Right ventricle myocardium superior (tissue), 1 donor: ENCODE measurements around the gene ARGFX. TPM values are rescaled to one million over a fixed set of nuclear protein-coding genes. Genes with fewer than 3 reads are reported as not detected.
"Not testable (repeated sequence)": the region's sequence is repeated elsewhere in the genome, so short reads cannot be mapped to it uniquely, and the experiment has no call there.

Source experiments
- ATAC-seq: fragments of 200-7000 bp; cut with Tn5 transposase; one replicate; pipeline ENCODE4 v1.9.1; 2020; ENCODE audit warnings: mild to moderate bottlenecking; ENCODE audit not compliant: poor library complexity
- DNase-seq: peaks from one replicate; pipeline ENCODE4 v3.0.0-alpha.2; 2020
- intact Hi-C: fragments of 100-400 bp; cut with DNase I; formaldehyde crosslinking; loops from one replicate; pipeline ENCODE4 v1.11.2; 2022
- total RNA-seq: library from RNA; stranded (reverse); fragmentation: NEBNext Ultra II Directional; extraction: Animal tissue kit (Norgen Biotek cat#: 25700); gene quantifications from one replicate; pipeline ENCODE4 v1.2.1, GENCODE V29; 2021
- donor health status: DM: no; HTN: yes; CAD: no; lungs with severe emphysema.

ARGFX gene
- total RNA-seq, 1 donor from 2014 or later, result not detected

DNA sequence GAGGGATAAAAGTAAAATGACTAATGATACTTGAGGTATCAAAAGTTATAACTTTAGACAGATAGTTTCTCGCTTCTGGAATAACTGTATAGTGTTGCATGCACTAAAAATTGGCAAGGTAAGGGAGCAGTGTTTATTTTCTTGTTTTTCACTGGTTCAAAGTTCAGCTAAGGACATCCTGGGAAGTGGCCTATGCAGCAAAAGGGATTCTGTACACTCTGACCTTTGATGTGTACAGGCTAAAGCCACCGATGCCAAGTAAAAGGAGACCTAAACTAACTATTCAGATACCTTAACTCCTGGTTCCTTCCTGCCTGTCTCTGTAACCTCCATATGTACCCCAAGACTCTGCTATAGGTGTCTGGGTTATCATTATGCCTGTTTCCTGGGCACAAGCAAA is 27.1 kb downstream of the ARGFX start:
- ATAC-seq, result peak; percentile 23
- intact Hi-C loops, result no loop called here
- no peak for DNase-seq

DNA sequence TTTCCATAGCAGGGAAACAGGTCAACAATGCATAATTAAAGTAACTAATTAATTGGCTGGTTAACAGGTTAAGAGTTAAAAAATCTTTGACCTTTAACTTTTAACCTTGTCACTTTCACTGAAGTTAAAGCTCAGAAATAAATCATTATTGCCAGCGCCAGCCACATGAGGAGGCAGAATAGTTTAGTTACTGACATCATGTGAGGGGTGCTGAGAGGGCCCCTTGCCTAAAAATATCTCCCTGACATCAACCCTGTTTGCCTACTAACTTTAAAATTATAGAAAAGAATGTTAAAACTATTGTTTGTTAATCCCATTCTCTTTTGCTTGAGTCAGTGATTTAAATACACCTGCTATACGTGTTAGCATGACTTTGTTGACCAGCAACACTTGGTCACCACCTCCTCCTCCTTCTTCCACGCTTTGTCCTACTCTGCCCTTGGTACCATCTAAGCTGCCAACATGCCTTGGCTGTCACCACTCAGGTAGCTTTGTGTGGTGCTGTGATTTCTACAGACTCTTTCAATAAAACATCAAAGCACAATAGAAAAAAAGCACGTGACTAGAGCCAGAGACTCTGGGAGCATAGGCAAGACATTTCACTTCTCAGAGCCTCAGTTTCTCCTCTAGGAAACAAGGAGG is 28.1 kb downstream of the ARGFX start:
- no peak for DNase-seq
- ATAC-seq, result peak; percentile 71
- intact Hi-C loops, result no loop called here

DNA sequence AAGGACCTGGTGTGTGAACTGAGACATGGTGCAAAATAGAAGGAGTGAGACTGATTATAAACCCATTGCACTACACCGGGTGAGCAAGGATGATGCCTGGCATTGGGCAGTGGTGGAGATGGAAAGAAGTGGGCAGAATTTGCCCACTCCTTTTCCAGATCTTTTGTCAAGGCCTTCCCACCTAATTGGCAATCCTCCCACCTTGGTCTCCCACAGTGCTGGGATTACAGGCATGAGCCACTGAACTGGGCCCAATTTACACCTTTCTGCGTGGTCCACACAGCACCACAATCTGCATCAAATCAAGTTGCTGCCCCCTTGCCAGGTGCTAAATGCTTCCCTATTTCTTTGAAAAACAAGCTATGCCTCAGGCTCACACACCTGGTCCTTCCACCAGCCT is 30.8 kb downstream of the ARGFX start:
- no peak for ATAC-seq
- intact Hi-C loops, result no loop called here
- DNase-seq, result no peak

DNA sequence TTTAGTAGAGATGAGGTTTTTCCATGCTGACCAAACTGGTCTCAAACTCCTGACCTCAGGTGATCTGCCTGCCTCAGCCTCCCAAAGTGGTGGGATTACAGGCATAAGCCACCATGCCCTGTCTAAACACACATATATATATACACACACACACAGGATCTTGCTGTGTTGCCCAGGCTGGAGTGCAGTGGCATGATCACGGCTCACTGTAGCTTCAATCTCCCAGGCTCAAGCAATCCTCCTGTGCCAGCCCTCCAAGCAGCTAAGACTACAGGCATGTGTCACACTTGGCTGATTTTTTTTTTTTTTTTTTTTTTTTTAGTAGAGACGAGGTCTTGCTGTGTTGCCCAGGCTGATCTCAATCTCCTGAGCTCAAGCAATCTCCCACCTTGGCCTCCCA is 32.2 kb downstream of the ARGFX start:
- DNase-seq, intact Hi-C loops, ATAC-seq: not testable (repeated sequence)

DNA sequence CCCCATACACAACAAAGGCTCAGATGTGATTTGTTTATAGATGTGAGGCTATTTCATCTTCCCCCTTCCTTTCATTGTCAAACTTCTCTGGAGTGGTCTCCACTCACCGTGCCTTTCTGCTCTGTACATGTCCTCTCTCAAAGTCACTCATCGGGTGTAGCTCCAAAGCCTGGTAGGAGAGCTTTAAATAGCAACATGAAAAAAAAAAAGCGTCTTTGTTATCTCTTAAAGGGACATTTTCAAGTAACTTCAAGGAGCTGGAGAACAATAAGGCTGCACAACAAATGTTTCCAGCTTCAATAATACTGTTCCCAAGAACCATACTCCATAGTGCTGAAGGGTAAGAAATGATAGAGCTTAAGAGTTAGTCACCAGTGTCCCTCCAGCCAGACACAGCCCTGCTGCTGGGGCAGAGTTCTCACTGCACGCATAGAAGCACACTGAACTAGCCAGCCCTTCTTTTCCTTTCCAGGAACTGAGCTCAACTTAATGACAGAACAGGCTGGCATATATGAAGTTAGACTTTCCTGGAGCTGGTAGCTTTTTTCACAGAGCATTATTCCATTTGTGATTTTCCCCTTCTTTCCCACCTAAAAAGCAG is 33.6 kb downstream of the ARGFX start:
- ATAC-seq, result peak; percentile 81
- no peak for DNase-seq
- intact Hi-C loops, result no loop called here

DNA sequence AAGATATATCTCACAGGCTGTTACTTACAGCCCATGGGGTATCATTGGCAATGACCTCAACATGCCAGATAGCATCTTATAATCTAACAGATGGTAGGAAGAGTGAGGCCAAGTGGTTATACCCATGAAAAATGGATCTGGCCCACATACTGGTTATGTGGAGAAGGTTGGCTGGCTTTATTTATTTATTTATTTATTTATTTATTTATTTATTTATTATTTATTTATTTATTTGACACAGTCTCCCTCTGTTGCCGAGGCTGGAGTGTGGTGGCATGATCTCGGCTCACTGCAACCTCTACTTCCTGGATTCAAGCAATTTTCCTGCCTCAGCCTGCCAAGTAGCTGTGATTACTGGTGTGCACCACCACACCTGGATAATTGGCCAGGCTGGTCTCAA is 37.0 kb downstream of the ARGFX start:
- no peak for ATAC-seq
- no peak for DNase-seq
- intact Hi-C loops, result no loop called here

DNA sequence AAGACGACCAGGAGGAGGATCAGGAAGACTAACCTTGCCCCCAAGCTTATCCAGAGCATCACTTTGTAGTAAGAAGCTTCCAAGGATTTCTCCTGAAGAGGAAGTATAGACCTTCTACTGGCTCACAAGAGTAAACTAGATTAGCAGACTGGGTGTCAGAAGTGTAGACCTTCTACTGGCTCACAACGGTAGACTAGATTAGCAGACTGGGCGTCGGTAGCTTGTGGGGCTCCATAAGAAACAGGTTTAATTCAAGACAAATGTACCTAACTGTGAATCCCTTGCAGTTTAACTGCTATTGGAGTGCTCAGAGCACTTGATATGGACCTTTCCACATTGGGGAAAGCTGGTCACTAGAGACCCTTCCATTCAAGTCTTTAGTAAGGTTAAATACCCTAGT is 38.4 kb downstream of the ARGFX start:
- no peak for ATAC-seq
- no peak for DNase-seq
- intact Hi-C loops, result no loop called here

Other genes starting within 250 kb of the ARGFX start
- gene POLQ, start 22.0 kb upstream of the ARGFX start, total RNA-seq, result 0.43 TPM
- 207 TPM for gene FBXO40, start 25.4 kb downstream of the ARGFX start, total RNA-seq
- gene HCLS1, start 93.0 kb downstream of the ARGFX start, total RNA-seq, result 9.6 TPM
- gene GOLGB1, start 181.8 kb downstream of the ARGFX start, total RNA-seq, result 43.2 TPM